NB4 (cell line): ENCODE results near the gene MAP3K20.

ENCODE experiments used
- MYC ChIP-seq: IDR thresholded peaks from 2 replicates; pipeline ENCODE4 v1.6.1; 2011; ENCODE audit warnings: low read depth, low read length
- POLR2A ChIP-seq: IDR thresholded peaks from 2 replicates; pipeline ENCODE4 v1.6.1; 2011; ENCODE audit warnings: mild to moderate bottlenecking; ENCODE audit not compliant: insufficient read length; ENCODE audit errors: extremely low read depth
- TF ChIP-seq, protein P1 (sequence below): IDR thresholded peaks from one replicate; pipeline ENCODE4 v1.5.1; 2012; ENCODE audit warnings: low read depth, low read length

- TF ChIP-seq, protein P1, sequence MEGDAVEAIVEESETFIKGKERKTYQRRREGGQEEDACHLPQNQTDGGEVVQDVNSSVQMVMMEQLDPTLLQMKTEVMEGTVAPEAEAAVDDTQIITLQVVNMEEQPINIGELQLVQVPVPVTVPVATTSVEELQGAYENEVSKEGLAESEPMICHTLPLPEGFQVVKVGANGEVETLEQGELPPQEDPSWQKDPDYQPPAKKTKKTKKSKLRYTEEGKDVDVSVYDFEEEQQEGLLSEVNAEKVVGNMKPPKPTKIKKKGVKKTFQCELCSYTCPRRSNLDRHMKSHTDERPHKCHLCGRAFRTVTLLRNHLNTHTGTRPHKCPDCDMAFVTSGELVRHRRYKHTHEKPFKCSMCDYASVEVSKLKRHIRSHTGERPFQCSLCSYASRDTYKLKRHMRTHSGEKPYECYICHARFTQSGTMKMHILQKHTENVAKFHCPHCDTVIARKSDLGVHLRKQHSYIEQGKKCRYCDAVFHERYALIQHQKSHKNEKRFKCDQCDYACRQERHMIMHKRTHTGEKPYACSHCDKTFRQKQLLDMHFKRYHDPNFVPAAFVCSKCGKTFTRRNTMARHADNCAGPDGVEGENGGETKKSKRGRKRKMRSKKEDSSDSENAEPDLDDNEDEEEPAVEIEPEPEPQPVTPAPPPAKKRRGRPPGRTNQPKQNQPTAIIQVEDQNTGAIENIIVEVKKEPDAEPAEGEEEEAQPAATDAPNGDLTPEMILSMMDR = no peak
- TF ChIP-seq POLR2A = no peak
- no peak for TF ChIP-seq MYC
Observed at GRCh38 chr2:173087793-173088496, 12.3 kb downstream of the MAP3K20 start.
